Measurements from ENCODE around the gene CDKN2AIPNL.

Gene CDKN2AIPNL

DNA sequence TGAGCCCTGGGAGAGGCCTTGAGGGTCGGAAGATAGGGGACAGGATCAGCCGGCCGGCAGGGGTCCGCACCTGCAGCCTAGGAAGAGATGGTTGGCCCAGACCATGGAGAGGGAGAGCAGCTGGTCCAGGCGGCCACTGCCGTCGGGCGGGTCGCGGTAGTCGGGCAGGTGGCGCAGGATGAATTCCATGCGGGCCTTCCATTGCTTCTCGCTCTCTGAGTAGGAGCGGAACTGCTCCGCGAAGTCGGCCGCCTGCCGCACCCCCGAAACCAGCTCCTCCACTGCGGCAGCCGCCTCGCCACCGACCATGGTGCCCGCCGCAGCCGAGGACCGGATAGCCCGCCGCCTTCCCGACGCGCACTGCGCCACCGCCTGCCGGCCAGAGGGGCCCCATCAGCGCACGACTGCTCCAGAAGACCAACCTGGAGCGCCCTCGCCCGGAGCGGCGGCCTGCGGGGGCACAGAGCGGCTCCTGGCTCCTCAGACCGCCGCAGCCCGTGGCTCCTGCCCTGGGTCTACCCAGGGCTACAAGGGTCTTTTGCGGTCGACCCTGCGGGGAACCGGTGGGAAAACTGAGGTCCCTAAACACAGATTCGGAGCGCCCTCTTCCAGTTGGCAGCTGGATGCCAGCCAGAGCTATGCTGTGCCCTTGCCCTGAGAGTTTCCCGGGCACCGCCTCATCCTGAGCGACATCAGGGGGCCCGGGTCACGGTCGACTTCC lies at the start of gene CDKN2AIPNL:
CDKN2AIPNL (minus strand) TSS at position 336 of the 721 bp plus-strand sequence; CDS start at position 309, 27 bp downstream.
- H3K4me3 ChIP-seq (ENCODE audit: low read depth, low read length): peak within 1 kb of the TSS; percentile 92
- CTCF ChIA-PET: interaction anchor here (0.7 to 5.7 kb wide), 38 partner anchors 8 to 178 kb away, joined by 3 to 65 read pairs (median 4); partner anchors contain the start of genes JADE2 and UBE2B
- TF ChIP-seq, protein P1, sequence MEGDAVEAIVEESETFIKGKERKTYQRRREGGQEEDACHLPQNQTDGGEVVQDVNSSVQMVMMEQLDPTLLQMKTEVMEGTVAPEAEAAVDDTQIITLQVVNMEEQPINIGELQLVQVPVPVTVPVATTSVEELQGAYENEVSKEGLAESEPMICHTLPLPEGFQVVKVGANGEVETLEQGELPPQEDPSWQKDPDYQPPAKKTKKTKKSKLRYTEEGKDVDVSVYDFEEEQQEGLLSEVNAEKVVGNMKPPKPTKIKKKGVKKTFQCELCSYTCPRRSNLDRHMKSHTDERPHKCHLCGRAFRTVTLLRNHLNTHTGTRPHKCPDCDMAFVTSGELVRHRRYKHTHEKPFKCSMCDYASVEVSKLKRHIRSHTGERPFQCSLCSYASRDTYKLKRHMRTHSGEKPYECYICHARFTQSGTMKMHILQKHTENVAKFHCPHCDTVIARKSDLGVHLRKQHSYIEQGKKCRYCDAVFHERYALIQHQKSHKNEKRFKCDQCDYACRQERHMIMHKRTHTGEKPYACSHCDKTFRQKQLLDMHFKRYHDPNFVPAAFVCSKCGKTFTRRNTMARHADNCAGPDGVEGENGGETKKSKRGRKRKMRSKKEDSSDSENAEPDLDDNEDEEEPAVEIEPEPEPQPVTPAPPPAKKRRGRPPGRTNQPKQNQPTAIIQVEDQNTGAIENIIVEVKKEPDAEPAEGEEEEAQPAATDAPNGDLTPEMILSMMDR (IDR thresholded peaks at IDR 0.05; ENCODE audit: insufficient read depth, low read length, missing control alignments): peak; percentile 93
- POLR2A ChIA-PET: interaction anchor here (1.0 to 1.5 kb wide), 5 partner anchors 27 to 143 kb away, joined by 3 to 7 read pairs (median 4); no protein-coding TSS in a partner anchor
- peak; percentile 16 for DNase-seq (ENCODE audit: low read depth, low spot score)

DNA sequence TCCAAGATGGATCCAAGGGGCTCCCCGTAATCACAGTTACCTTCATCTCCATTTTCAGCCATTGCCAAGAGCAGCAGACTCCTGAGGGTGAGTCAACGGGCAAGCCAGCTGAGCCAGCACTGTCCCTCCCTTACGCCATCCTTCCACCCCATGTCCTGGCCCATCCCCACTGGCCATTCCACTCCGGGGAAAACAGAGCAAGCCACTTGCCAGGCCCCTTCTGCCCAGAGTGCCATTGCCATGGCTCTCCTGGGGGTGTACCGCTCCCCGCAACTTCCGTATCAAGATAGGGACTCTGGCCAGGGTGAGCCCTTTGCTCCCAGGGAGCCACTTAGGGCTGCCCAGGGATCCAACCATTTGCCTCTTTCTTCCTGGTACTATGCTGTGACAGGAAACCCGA lies 48.9 kb upstream of the CDKN2AIPNL start:
- ChIA-PET POLR2A (no interaction called here), CTCF (interaction anchor here (1.2 kb wide), 1 partner anchor 8 kb away, joined by 4 read pairs; no protein-coding TSS in a partner anchor)
- no peak overlapping the region for H3K4me3 ChIP-seq (ENCODE audit: low read depth, low read length)
- TF ChIP-seq, protein P1 (IDR thresholded peaks at IDR 0.05; ENCODE audit: insufficient read depth, low read length, missing control alignments): no peak
- DNase-seq (ENCODE audit: low read depth, low spot score): no peak

- ChIA-PET POLR2A (no interaction called here), CTCF (no interaction called here)
- DNase-seq (ENCODE audit: low read depth, low spot score): no peak
- H3K4me3 ChIP-seq (ENCODE audit: low read depth, low read length): no peak overlapping the region
- TF ChIP-seq, protein P1 (IDR thresholded peaks at IDR 0.05; ENCODE audit: insufficient read depth, low read length, missing control alignments): no peak
Observed at GRCh38 chr5:134459491-134459890, 47.8 kb upstream of the CDKN2AIPNL start.

DNA sequence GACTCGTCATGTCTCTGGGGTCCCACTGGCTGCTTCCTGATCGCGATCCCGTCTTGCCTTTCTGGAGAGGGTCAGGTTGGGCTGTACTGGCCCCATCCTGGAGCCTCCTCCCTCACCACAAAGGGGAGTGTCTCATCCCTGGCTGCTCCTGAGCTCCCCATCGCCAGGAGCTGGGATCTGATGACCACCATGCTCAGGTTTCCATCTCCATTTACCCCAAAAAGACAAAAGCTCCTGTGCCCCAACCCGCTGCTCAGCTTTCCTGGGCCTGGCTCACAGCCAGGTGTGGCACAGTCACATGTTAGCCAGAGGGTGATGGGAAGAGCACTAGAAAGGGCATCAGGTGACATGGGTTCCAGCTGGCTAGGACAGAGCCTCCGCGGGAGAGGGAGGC lies 47.3 kb upstream of the CDKN2AIPNL start:
- DNase-seq (ENCODE audit: low read depth, low spot score): no peak
- TF ChIP-seq, protein P1 (IDR thresholded peaks at IDR 0.05; ENCODE audit: insufficient read depth, low read length, missing control alignments): no peak
- POLR2A ChIA-PET: no interaction called here
- H3K4me3 ChIP-seq (ENCODE audit: low read depth, low read length): no peak overlapping the region
- CTCF ChIA-PET: no interaction called here

GRCh38 chr5:134458234-134459009 lies 46.7 kb upstream of the CDKN2AIPNL start:
- POLR2A ChIA-PET: no interaction called here
- TF ChIP-seq, protein P1 (IDR thresholded peaks at IDR 0.05; ENCODE audit: insufficient read depth, low read length, missing control alignments): no peak
- no peak overlapping the region for H3K4me3 ChIP-seq (ENCODE audit: low read depth, low read length)
- CTCF ChIA-PET: interaction anchor here (1.1 kb wide), 1 partner anchor 275 kb away, joined by 3 read pairs; no protein-coding TSS in a partner anchor
- no peak for DNase-seq (ENCODE audit: low read depth, low spot score)

GRCh38 chr5:134457801-134458200 lies 46.1 kb upstream of the CDKN2AIPNL start:
- ChIA-PET CTCF (interaction anchor here (0.9 to 1.1 kb wide), 2 partner anchors 9 to 274 kb away, joined by 3 read pairs; no protein-coding TSS in a partner anchor), POLR2A (no interaction called here)
- DNase-seq (ENCODE audit: low read depth, low spot score): no peak
- TF ChIP-seq, protein P1 (IDR thresholded peaks at IDR 0.05; ENCODE audit: insufficient read depth, low read length, missing control alignments): no peak
- H3K4me3 ChIP-seq (ENCODE audit: low read depth, low read length): no peak overlapping the region
